CD4-positive, alpha-beta T cell treated with Interleukin-21 for 1 hour (primary cell): ENCODE measurements around the gene DNAJB6.
A peak's percentile ranks its signal among the peaks of the same experiment; 100 is the strongest.

Experiments
- DNase-seq: peaks from one replicate; pipeline ENCODE4 v3.0.0-alpha.2; 2020

The DNAJB6 gene

GRCh38 chr7:157336383-157337315 is at the start of gene DNAJB6:
Gene DNAJB6 (plus strand): TSS chr7:157337004. CDS start chr7:157358573, 21,569 bp downstream.
- DNase-seq = peak; percentile 96

DNA sequence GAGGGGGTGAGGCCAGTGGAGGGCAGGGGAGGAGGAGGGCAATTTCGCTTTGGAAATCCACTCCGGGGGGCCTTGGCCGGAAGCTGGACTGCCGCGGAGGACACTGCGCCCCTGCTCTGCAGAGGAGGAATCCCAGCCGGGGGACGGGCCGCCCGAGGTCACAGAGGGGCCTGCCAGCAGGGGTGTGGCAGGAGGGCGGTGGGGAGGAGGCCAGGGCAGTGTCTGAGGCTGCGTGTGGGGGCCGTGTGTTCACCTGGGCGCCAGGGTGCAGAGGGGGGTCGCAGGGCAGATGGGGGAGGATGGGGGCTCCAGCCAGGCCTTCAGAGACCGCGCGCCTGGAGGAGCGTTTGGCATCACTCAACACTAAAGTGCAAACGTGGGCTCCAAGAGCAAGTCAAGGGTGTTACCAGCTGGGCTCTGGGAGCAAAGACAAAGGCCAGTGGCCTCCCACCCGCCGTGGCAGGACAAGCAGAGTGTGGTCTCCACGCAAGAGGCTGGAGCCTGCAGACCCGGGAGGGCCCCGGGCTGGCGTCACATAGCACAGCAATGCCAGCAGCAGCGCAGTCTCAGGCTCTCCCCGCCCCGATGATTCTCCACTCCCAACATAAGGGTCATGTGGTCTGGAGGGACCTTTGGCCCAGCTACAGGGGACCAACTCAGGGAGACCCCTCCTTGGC is 45.3 kb upstream of the DNAJB6 start:
- no peak for DNase-seq

DNA sequence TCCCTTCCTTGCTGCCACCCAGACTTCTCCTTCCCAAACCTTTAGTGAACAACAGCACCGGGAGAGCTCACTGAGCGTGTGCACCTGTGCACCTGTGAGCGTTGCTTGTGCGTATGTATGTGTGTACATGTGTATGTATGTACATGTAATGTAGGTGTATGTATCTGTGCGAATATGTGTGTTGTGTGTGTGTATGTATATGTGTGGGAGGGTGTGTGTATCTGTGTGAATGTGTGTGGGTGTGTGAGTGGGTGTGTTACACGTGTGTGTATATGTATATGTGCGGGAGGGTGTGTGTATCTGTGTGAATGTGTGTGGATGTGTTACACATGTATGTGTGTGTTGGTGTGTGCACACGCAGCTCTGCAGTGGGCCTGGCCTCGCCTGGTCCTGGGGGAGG is 44.5 kb upstream of the DNAJB6 start:
- DNase-seq = no peak

DNA sequence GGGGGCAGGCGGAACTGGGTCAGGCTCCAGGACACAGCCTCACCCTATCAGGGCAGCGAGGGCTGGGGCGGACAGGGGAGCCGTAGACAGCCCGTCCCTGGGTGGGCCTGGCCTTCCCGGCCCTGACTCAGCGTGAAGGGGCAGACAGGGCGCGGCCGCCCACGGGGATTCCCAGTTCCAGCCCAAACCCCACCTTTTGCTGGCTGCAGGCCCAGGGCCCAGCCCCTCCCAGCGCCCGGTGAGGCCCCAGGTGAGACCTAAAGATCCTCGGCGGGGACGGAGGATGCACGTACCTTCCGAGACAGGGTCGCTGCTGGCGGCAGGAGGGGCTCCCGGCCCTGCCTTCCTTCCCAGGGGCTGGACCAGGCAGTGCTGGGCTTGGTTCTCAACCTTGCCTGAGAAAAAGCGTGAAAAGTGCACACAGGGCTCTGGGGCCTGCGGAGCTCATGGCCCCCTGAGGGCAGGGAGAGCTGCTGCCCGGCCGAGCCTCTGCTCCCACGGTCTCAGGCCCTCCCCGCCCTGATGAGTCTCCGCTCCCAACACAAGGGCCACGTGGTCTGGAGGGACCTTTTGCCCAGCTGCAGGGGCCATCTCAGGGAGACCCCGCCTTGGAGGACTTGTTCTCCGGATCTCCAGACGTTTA is 43.9 kb upstream of the DNAJB6 start:
- DNase-seq = no peak

DNA sequence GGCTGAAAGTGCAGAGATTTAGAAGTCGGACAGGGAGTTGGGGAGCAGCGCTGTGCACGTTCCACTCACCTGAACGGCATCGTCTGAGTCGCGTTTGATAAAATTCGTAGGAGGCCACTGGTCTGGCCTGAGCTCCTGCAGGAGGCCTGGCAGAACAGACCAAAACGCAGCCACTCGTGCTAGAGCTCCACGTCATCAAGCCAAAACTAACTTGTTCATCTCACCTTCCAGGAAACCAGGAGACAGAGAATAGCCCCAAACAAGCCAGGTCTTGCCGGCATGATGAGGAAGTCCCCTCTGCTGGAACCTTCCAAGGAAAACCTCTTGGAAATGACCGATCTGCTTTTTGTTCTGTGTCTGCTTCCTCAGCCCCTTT is 43.4 kb upstream of the DNAJB6 start:
- DNase-seq = no peak

DNA sequence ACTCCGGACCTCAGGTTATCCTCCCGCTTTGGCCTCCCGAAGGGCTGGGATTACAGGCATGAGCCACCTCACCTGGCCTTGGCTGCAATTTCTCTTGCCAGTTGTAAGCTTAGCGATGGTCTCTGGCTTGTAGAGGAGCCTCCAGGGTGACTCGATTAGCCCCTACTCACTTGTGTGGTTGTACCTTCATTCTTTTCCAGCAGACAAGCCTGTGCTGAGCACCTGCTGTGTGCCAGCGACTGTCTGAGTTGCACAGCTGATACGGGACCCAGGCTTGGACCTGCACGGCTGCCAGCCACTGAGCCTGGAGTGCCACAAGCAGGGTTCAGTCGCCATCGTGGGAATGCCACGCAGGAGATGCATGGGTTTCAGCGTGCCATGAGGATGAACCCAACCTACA is 42.0 kb upstream of the DNAJB6 start:
- DNase-seq = no peak

- DNase-seq = no peak
Measured at GRCh38 chr7:157295338-157295737, 41.5 kb upstream of the DNAJB6 start.

GRCh38 chr7:157297185-157297584 is 39.6 kb upstream of the DNAJB6 start:
- no peak for DNase-seq

DNA sequence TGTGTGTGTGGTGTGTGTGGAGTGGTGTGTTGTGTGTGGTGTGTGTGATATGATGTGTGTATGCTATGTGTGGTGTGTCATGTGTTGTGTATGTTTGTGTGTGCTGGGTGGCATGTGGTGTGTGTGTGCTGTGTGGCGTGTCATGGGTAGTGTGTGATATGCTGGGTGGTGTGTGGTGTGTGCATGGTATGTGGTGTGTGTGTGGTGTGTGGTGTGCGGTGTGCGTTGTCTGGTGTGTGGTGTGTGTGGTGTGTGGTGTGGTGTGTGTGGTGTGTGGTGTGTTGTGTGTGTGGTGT is 37.5 kb upstream of the DNAJB6 start:
- no peak for DNase-seq

DNA sequence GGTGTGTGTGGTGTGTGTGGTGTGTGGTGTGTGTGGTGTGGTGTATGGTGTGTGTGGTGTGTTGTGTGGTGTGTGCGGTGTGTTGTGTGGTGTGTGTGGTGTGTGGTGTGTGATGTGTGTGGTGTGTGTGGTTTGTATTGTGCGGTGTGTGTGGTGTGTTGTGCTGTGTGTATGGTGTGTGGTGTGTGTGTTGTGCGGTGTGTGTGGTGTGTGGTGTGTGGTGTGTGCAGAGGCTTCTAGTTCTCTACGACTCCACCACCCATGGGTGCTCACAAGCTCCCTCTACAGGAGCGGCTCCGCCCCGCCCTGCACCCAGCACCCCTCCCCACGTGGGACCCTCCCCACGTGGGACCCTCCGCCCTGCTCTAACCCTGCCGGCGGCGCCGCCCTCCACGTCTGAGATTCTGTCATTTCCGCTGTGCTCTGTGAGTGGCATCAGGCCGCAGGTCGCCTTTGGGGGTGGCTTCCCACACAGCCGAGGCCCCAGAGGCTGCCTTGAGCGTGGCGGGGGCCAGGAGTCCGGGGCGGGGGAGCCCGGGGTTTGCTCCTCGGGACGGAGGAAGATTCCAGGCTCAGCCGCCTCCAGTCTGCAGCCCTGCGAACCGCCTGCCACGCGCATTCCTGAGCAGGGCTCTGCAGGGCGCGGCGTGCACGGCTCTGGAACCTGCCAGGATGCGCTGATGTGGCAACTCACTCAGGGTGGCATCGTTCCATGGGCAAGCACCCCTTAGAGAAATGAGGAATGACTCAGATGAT is 37.0 kb upstream of the DNAJB6 start:
- DNase-seq = peak; percentile 64

DNA sequence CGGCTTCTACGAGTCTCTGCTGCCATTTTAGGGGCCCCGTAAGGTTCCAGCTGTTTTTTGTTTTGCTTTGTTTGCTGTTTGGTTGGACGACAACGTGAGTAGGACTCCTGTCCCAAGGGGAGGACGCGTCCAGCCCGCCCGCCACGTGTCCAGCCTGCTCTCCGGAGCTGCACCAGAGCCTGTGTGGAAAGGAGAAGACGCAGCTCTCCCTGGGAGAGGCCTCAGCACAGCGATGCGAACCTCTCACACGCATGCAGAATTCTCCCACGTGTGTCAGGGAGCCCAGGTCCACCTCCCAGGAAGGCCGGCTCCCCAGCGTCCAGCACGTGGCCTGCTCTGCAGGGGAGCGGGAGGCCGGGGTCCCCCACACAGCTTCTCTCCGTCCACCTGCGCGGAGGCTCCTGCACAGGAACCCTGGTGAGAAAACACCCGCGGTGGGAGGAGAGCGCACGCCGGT is 36.4 kb upstream of the DNAJB6 start:
- no peak for DNase-seq

- DNase-seq = no peak
Measured at GRCh38 chr7:157301610-157302120, 35.1 kb upstream of the DNAJB6 start.

GRCh38 chr7:157306846-157307838 is 29.7 kb upstream of the DNAJB6 start:
- no peak for DNase-seq

DNA sequence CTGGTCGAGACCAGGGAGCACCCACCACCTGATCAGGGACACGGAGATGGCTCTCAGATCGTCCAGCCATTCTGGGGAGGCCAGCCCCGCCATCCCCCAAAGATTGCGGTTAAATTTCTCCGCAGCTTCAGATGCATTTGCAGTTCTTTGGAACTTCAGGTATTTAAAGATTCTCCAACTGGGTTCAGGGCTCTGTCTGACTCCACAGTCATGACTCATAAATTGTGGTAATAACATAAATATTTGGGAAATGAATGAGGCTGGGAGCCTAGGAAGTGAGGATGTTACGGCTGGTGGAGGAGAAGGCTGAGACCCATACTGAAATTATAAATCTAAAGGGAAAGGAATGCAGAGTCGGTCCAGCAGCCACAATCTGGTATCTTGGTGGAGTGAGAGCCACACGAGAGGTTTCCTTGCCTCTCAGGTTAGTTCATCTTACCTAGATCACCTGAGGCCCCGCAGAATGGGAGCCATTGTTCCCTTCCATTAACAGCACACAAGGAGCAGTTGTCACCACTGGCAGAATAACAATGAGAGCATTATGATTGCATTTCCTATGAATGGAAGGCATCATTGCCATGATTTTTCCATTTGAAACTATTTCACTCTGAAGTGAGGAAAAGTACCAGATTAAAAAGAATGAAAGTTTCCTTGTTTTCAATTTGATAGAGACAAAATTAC is 26.7 kb upstream of the DNAJB6 start:
- DNase-seq = no peak

- no peak for DNase-seq
Measured at GRCh38 chr7:157310676-157311185, 26.1 kb upstream of the DNAJB6 start.

DNA sequence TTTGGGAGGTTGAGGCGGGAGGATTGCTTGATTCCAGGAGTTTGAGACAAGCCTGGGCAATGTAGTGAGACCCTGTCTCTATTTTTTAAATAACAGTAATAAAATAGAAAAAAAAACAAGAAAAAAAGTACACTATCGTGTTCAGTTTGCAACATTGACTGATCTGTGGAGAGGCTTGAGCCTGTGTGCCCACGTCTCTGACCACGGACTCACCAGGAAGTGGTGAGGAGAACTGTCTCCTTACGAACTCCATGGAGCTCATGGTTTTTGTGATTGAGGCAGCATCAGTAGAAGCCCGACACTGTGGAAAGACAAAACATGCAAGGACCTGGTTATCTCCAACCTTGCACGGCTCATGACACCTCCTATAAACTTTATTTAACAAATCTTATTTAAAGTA is 23.9 kb upstream of the DNAJB6 start:
- no peak for DNase-seq

DNA sequence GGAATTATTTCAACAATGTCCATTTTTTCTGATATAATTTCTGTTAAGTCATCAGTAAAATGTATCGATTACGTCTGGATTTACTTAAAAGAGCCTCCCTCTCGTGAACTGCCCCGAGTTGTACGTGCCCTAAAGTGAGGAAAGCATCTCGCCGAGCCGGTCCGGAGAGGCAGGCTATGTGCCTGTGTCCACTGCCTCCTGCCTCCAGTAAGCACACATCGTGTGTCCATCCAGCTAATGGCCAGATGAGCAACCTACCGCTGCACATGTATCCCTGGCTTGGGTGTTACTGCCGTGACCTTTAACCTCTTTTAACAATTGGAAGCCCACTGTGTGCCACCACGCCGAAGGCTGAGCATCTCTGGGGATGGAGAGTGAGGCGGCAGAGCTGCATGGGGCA is 23.2 kb upstream of the DNAJB6 start:
- no peak for DNase-seq

DNA sequence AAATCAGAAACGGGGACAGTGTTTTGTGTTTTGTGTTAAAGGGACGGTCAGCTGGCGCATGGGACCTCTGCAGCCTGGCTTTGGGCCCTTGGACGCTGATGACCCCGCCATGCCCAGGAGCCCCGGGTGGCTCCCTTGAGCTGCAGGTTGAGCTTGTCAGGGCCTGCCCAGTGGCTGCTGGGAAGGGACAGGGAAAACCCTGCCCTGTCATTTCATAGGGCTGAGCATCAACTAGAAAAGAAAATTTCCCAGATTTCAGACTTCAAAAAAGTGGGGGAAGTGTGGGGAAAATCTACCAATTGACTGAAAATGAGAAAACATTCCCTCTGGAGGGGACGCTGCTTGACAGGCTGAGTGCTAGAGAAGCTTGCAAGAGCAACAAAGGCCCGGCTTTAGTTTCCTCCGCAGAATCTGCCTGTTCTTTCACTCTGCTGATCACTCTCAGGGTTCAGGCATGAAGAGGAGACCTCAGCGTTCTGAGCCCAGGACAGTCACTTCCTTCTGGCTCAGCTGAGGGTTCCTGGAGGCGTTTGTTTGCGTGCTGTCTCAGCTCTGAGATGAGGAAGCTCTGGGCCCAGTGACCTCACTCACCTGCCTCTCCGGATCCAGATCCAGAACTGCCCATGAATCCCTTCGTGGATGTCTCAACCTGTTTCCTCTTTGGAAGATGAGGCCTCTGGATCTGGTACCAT is 18.6 kb upstream of the DNAJB6 start:
- DNase-seq = no peak

GRCh38 chr7:157320608-157320980 is 16.2 kb upstream of the DNAJB6 start:
- no peak for DNase-seq

- DNase-seq = no peak
Measured at GRCh38 chr7:157323401-157323800, 13.4 kb upstream of the DNAJB6 start.
